NCI-H82 (cell line): ENCODE measurements around the gene OTOA.
"Not testable (repeated sequence)": the region's sequence is repeated elsewhere in the genome, so short reads cannot be mapped to it uniquely, and the experiment has no call there.

ENCODE experiments used
- DNase-seq: peaks from one replicate; lab custom pipeline; 2025; lab: John Stamatoyannopoulos, UW

OTOA gene

GRCh38 chr16:21722771-21723455 is 59.1 kb downstream of the OTOA start:
- DNase-seq, result peak; percentile 38

- no peak for DNase-seq
Measured at GRCh38 chr16:21723532-21723931, 59.8 kb downstream of the OTOA start.

GRCh38 chr16:21727344-21727743 is 63.6 kb downstream of the OTOA start:
- no peak for DNase-seq

- DNase-seq, result not testable (repeated sequence)
Measured at GRCh38 chr16:21731233-21731632, 67.5 kb downstream of the OTOA start.

GRCh38 chr16:21740637-21741036 is 76.9 kb downstream of the OTOA start:
- DNase-seq, result not testable (repeated sequence)

- not testable (repeated sequence) for DNase-seq
Measured at GRCh38 chr16:21756192-21757079, 92.7 kb downstream of the OTOA start.

- DNase-seq, result not testable (repeated sequence)
Measured at GRCh38 chr16:21757080-21757671, 93.4 kb downstream of the OTOA start.

- not testable (repeated sequence) for DNase-seq
Measured at GRCh38 chr16:21768280-21768679, 104.5 kb downstream of the OTOA start.

GRCh38 chr16:21768810-21769209 is 105.0 kb downstream of the OTOA start:
- not testable (repeated sequence) for DNase-seq

- DNase-seq, result peak; percentile 75
Measured at GRCh38 chr16:21769284-21769683, 105.5 kb downstream of the OTOA start.

- DNase-seq, result not testable (repeated sequence)
Measured at GRCh38 chr16:21770584-21770983, 106.8 kb downstream of the OTOA start.

- DNase-seq, result peak; percentile 97
Measured at GRCh38 chr16:21772547-21773206, 108.9 kb downstream of the OTOA start.

GRCh38 chr16:21773207-21773553 is 109.4 kb downstream of the OTOA start:
- not testable (repeated sequence) for DNase-seq

GRCh38 chr16:21780525-21780924 is 116.8 kb downstream of the OTOA start:
- not testable (repeated sequence) for DNase-seq

- DNase-seq, result not testable (repeated sequence)
Measured at GRCh38 chr16:21790506-21790905, 126.7 kb downstream of the OTOA start.

- not testable (repeated sequence) for DNase-seq
Measured at GRCh38 chr16:21793310-21793709, 129.5 kb downstream of the OTOA start.

GRCh38 chr16:21798601-21799000 is 134.8 kb downstream of the OTOA start:
- not testable (repeated sequence) for DNase-seq

GRCh38 chr16:21801538-21802374 is 138.0 kb downstream of the OTOA start:
- DNase-seq, result peak; percentile 68

GRCh38 chr16:21802375-21802663 is 138.6 kb downstream of the OTOA start:
- not testable (repeated sequence) for DNase-seq
